Panc1 (cell line): ENCODE measurements around the gene NPEPL1. TPM values are rescaled to one million over a fixed set of nuclear protein-coding genes. Genes with fewer than 3 reads are reported as not detected.
"Not testable (repeated sequence)": the region's sequence is repeated elsewhere in the genome, so short reads cannot be mapped to it uniquely, and the experiment has no call there.

ENCODE experiments used
- ATAC-seq: fragments of 200-7000 bp; cut with Tn5 transposase; 2 replicates; pipeline ENCODE4 v1.9.1; 2020; ENCODE audit warnings: mild to moderate bottlenecking, moderate library complexity
- BruUV-seq: library from RNA; stranded (reverse); fragments of 400-500 nt; replicated peaks from 2 replicates; lab custom pipeline; 2021; lab: Mats Ljungman, UMichigan
- CTCF ChIA-PET: fragments of 300-600 bp; sonication (Branson Sonifier 250); formaldehyde crosslinking; loops from one replicate; lab custom pipeline; 2022; ENCODE audit warnings: antibody characterized with exemption; lab: Charles Lee
- POLR2A ChIA-PET: fragments of 300-600 bp; sonication (Branson Sonifier 250); formaldehyde crosslinking; loops from one replicate; lab custom pipeline; 2022; ENCODE audit warnings: antibody characterized with exemption; lab: Charles Lee
- DNase-seq: peaks from one replicate; pipeline ENCODE4 v3.0.0-alpha.2; 2010; ENCODE audit warnings: low read depth, low spot score
- H3K27ac ChIP-seq: 2 replicates; pipeline ENCODE4 v1.5.1; 2011; ENCODE audit warnings: mild to moderate bottlenecking, low read length, inconsistent platforms
- H3K27me3 ChIP-seq: fragments of 200-500 bp; sonication (Bioruptor generic); 2 replicates; pipeline ENCODE4 v1.6.0; 2014; ENCODE audit warnings: low read length, inconsistent platforms; ENCODE audit not compliant: control insufficient read depth, insufficient read depth
- H3K36me3 ChIP-seq: fragments of 200-500 bp; sonication (Bioruptor generic); 2 replicates; pipeline ENCODE4 v1.5.1; 2014; ENCODE audit warnings: inconsistent platforms, mild to moderate bottlenecking, low read length, moderate library complexity; ENCODE audit not compliant: control insufficient read depth, insufficient read depth
- H3K4me1 ChIP-seq: 2 replicates; pipeline ENCODE4 v1.5.1; 2011; ENCODE audit warnings: inconsistent platforms, mild to moderate bottlenecking, low read length, moderate library complexity; ENCODE audit not compliant: control insufficient read depth, insufficient read depth
- H3K4me3 ChIP-seq, 2 experiments: 2 replicates each; pipeline ENCODE4 v1.5.1; 2011 to 2012; ENCODE audit warnings: low read depth in 2 of 2, low read length in 2 of 2, mild to moderate bottlenecking in 2 of 2, inconsistent platforms in 1 of 2, moderate library complexity in 1 of 2
- H3K9me3 ChIP-seq: fragments of 200-500 bp; sonication (Bioruptor generic); 2 replicates; pipeline ENCODE4 v1.5.1; 2014; ENCODE audit warnings: low read depth, mild to moderate bottlenecking, inconsistent platforms, low read length, moderate library complexity; ENCODE audit not compliant: control insufficient read depth, insufficient read depth
- POLR2AphosphoS5 ChIP-seq: IDR thresholded peaks from 2 replicates; pipeline ENCODE4 v1.6.1; 2012; ENCODE audit warnings: mild to moderate bottlenecking, low read depth, low read length, moderate library complexity
- SIN3A ChIP-seq: IDR thresholded peaks from 2 replicates; pipeline ENCODE4 v1.6.1; 2012; ENCODE audit warnings: low read depth, mild to moderate bottlenecking, low read length, moderate library complexity, borderline replicate concordance; ENCODE audit not compliant: insufficient read depth
- in situ Hi-C: cut with HindIII; loops from 2 replicates; pipeline ENCODE4 v1.10.0; 2016; ENCODE audit warnings: low sequenced_read_pairs, low pct_unique_long_range_greater_than_20kb
- intact Hi-C: fragments of 100-400 bp; cut with micrococcal nuclease; formaldehyde crosslinking; loops from one replicate; pipeline ENCODE4 v1.10.0; 2022; ENCODE audit not compliant: unreplicated experiment
- total RNA-seq: library from RNA; stranded (reverse); gene quantifications from one replicate; pipeline ENCODE4 v1.2.1, GENCODE V29; 2021; ENCODE audit not compliant: unreplicated experiment
- TF ChIP-seq, protein P1 (sequence below), 2 experiments: IDR thresholded peaks; 2 replicates each; pipeline ENCODE4 v1.6.1; 2011 to 2012; ENCODE audit warnings: low read depth in 2 of 2, control low read depth in 1 of 2, low read length in 1 of 2, mild to moderate bottlenecking in 1 of 2, moderate library complexity in 1 of 2; ENCODE audit not compliant: insufficient read depth in 1 of 2
- TF ChIP-seq, protein P2 (sequence below): fragments of 450-650 bp; IDR thresholded peaks from 2 replicates; pipeline ENCODE4 v1.5.1; 2017; ENCODE audit warnings: mild to moderate bottlenecking

NPEPL1 gene
- total RNA-seq, 1 experiment from 2014 or later, result 27.4 TPM

DNA sequence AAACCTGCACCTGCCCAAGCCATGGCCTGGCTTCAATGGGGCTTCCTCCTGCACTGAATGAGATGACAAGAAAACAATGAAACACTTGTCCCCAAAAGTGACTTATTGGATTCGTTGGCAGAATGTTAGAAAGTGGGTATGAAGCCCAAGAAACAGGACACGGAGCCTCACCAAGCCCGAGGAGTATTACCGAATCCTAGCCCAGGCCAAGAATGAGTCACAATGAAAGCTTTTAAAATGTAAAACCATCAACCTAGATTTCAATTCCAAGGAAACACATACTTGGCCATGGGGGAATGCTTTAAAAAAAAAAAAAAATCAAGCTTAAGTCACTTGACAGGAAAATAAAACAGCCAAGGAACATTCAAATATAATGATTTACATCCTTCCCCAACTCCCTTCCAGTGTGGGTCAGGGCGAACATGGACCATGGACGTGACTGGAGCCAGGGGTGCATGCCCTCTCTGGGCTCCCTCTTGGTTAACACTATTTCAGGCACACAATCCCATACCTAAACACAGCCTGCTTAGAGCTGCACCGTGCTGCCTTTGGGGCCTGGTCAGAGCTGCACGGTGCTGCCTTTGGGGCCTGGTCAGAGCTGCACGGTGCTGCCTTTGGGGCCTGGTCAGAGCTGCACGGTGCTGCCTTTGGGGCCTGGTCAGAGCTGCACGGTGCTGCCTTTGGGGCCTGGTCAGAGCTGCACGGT is 44.7 kb upstream of the NPEPL1 start:
- ATAC-seq (no peak), DNase-seq (no peak)
- ChIA-PET CTCF (no interaction called here), POLR2A (no interaction called here)
- intact Hi-C loops, result loop anchor here (5.0 kb wide), 1 partner anchor 411 kb away; no protein-coding TSS in a partner anchor
- Histone ChIP-seq H3K36me3 (peaks cover 2% of the 10 kb centered on the region; the same call in 1 of the 2 replicates), H3K27me3 (no peaks in the 10 kb centered on the region), H3K27ac (no peak overlapping the region), H3K4me1 (peaks cover 3% of the 10 kb centered on the region; the same call in 1 of the 2 replicates), H3K4me3 (no peak overlapping the region), H3K9me3 (no peaks in the 10 kb centered on the region)
- TF ChIP-seq, protein P1, sequence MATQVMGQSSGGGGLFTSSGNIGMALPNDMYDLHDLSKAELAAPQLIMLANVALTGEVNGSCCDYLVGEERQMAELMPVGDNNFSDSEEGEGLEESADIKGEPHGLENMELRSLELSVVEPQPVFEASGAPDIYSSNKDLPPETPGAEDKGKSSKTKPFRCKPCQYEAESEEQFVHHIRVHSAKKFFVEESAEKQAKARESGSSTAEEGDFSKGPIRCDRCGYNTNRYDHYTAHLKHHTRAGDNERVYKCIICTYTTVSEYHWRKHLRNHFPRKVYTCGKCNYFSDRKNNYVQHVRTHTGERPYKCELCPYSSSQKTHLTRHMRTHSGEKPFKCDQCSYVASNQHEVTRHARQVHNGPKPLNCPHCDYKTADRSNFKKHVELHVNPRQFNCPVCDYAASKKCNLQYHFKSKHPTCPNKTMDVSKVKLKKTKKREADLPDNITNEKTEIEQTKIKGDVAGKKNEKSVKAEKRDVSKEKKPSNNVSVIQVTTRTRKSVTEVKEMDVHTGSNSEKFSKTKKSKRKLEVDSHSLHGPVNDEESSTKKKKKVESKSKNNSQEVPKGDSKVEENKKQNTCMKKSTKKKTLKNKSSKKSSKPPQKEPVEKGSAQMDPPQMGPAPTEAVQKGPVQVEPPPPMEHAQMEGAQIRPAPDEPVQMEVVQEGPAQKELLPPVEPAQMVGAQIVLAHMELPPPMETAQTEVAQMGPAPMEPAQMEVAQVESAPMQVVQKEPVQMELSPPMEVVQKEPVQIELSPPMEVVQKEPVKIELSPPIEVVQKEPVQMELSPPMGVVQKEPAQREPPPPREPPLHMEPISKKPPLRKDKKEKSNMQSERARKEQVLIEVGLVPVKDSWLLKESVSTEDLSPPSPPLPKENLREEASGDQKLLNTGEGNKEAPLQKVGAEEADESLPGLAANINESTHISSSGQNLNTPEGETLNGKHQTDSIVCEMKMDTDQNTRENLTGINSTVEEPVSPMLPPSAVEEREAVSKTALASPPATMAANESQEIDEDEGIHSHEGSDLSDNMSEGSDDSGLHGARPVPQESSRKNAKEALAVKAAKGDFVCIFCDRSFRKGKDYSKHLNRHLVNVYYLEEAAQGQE (IDR thresholded peaks at IDR 0.05; ENCODE audit: insufficient read depth in 1 of 2, low read depth in 2 of 2, low read length in 1 of 2), result no peak
- TF ChIP-seq, protein P2, sequence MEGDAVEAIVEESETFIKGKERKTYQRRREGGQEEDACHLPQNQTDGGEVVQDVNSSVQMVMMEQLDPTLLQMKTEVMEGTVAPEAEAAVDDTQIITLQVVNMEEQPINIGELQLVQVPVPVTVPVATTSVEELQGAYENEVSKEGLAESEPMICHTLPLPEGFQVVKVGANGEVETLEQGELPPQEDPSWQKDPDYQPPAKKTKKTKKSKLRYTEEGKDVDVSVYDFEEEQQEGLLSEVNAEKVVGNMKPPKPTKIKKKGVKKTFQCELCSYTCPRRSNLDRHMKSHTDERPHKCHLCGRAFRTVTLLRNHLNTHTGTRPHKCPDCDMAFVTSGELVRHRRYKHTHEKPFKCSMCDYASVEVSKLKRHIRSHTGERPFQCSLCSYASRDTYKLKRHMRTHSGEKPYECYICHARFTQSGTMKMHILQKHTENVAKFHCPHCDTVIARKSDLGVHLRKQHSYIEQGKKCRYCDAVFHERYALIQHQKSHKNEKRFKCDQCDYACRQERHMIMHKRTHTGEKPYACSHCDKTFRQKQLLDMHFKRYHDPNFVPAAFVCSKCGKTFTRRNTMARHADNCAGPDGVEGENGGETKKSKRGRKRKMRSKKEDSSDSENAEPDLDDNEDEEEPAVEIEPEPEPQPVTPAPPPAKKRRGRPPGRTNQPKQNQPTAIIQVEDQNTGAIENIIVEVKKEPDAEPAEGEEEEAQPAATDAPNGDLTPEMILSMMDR, result no peak
- no peak for TF ChIP-seq SIN3A
- TF ChIP-seq POLR2AphosphoS5, result no peak
- in situ Hi-C loops, result no loop called here
- BruUV-seq, result no TSS peak

DNA sequence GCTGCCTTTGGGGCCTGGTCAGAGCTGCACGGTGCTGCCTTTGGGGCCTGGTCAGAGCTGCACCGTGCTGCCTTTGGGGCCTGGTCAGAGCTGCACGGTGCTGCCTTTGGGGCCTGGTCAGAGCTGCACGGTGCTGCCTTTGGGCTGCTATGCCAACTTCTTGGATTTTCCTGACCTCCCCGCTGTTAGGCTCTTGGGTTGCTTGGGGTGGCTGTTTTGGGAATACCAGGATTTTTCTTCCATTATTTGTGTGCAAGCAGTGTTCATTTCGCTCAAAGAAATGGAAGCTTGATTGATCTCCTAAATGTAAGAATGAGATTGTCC is 44.1 kb upstream of the NPEPL1 start:
- CTCF ChIA-PET, BruUV-seq, H3K36me3 ChIP-seq, H3K27ac ChIP-seq, DNase-seq, H3K27me3 ChIP-seq, ATAC-seq, H3K4me1 ChIP-seq, POLR2A ChIA-PET, H3K9me3 ChIP-seq, in situ Hi-C loops, H3K4me3 ChIP-seq: not testable (repeated sequence)
- intact Hi-C loops, result loop anchor here (5.0 kb wide), 1 partner anchor 411 kb away; no protein-coding TSS in a partner anchor
